H9 (cell line): ENCODE results near the gene SLC16A6. TPM values are rescaled to one million over a fixed set of nuclear protein-coding genes. Genes with fewer than 3 reads are reported as not detected.
"Not testable (repeated sequence)": the region's sequence is repeated elsewhere in the genome, so short reads cannot be mapped to it uniquely, and the experiment has no call there.

Source experiments
- DNase-seq: peaks from one replicate; pipeline ENCODE4 v3.0.0-alpha.2; 2017
- H2AFZ ChIP-seq: one replicate; pipeline ENCODE4 v1.6.1; 2013; ENCODE audit warnings: mild to moderate bottlenecking, low read length, control low read depth, moderate library complexity
- H2AK5ac ChIP-seq: 2 replicates; pipeline ENCODE4 v1.6.1; 2013; ENCODE audit warnings: low read length, control low read depth, mixed read lengths; ENCODE audit not compliant: insufficient read length
- H2BK120ac ChIP-seq: one replicate; pipeline ENCODE4 v1.6.1; 2013; ENCODE audit warnings: low read depth, mild to moderate bottlenecking, low read length, control low read depth, inconsistent platforms; ENCODE audit not compliant: poor library complexity, severe bottlenecking
- H2BK12ac ChIP-seq: 2 replicates; pipeline ENCODE4 v1.6.1; 2013; ENCODE audit warnings: low read length, control low read depth, mixed read lengths, low read depth; ENCODE audit not compliant: insufficient read length
- H2BK15ac ChIP-seq: 2 replicates; pipeline ENCODE4 v1.6.1; 2013; ENCODE audit warnings: low read depth, low read length, control low read depth
- H2BK20ac ChIP-seq: one replicate; pipeline ENCODE4 v1.6.1; 2013; ENCODE audit warnings: low read depth, mild to moderate bottlenecking, low read length, control low read depth, inconsistent platforms; ENCODE audit not compliant: poor library complexity, severe bottlenecking
- H2BK5ac ChIP-seq: 2 replicates; pipeline ENCODE4 v1.6.1; 2013; ENCODE audit warnings: low read length, control low read depth, mixed read lengths; ENCODE audit not compliant: insufficient read length
- H3K14ac ChIP-seq: 2 replicates; pipeline ENCODE4 v1.6.1; 2013; ENCODE audit warnings: low read length, control low read depth; ENCODE audit not compliant: insufficient read depth
- H3K18ac ChIP-seq: 2 replicates; pipeline ENCODE4 v1.6.1; 2013; ENCODE audit warnings: low read depth, mild to moderate bottlenecking, mixed read lengths, low read length, control low read depth; ENCODE audit not compliant: insufficient read length
- H3K23ac ChIP-seq: 2 replicates; pipeline ENCODE4 v1.6.1; 2013; ENCODE audit warnings: low read length, control low read depth, mixed read lengths, low read depth; ENCODE audit not compliant: insufficient read length
- H3K23me2 ChIP-seq: 2 replicates; pipeline ENCODE4 v1.6.1; 2013; ENCODE audit warnings: low read depth, mild to moderate bottlenecking, mixed read lengths, low read length, control low read depth; ENCODE audit not compliant: insufficient read length, poor library complexity, severe bottlenecking
- H3K27ac ChIP-seq: 2 replicates; pipeline ENCODE4 v1.5.1; 2013; ENCODE audit warnings: low read length, control low read depth, mixed read lengths, low read depth; ENCODE audit not compliant: insufficient read length
- H3K27me3 ChIP-seq: 2 replicates; pipeline ENCODE4 v1.6.1; 2013; ENCODE audit warnings: low read length, control low read depth, inconsistent platforms; ENCODE audit not compliant: insufficient read depth
- H3K4ac ChIP-seq: 2 replicates; pipeline ENCODE4 v1.6.1; 2013; ENCODE audit warnings: low read depth, mild to moderate bottlenecking, control low read depth, inconsistent platforms, low read length, moderate library complexity
- H3K4me1 ChIP-seq: 2 replicates; pipeline ENCODE4 v1.6.1; 2013; ENCODE audit warnings: low read length, control low read depth, inconsistent platforms; ENCODE audit not compliant: insufficient read depth
- H3K4me2 ChIP-seq: 2 replicates; pipeline ENCODE4 v1.6.1; 2013; ENCODE audit warnings: low read length, control low read depth, mixed read lengths; ENCODE audit not compliant: insufficient read length, insufficient read depth
- H3K56ac ChIP-seq: 2 replicates; pipeline ENCODE4 v1.6.1; 2013; ENCODE audit warnings: low read depth, mild to moderate bottlenecking, mixed read lengths, low read length, control low read depth; ENCODE audit not compliant: insufficient read length
- H3K79me1 ChIP-seq: 2 replicates; pipeline ENCODE4 v1.6.1; 2013; ENCODE audit warnings: low read depth, mild to moderate bottlenecking, moderate library complexity, low read length, control low read depth, inconsistent platforms; ENCODE audit not compliant: insufficient read depth, poor library complexity, severe bottlenecking
- H3K79me2 ChIP-seq: 2 replicates; pipeline ENCODE4 v1.6.1; 2013; ENCODE audit warnings: low read length, control low read depth, inconsistent platforms; ENCODE audit not compliant: insufficient read depth
- H3K9ac ChIP-seq: 2 replicates; pipeline ENCODE4 v1.6.1; 2013; ENCODE audit warnings: low read length, control low read depth, mixed read lengths; ENCODE audit not compliant: insufficient read length; ENCODE audit errors: extremely low read depth
- H3K9me3 ChIP-seq: one replicate; pipeline ENCODE4 v1.6.1; 2013; ENCODE audit warnings: low read depth, low read length, inconsistent platforms; ENCODE audit not compliant: control insufficient read depth
- H3T11ph ChIP-seq: one replicate; pipeline ENCODE4 v1.6.1; 2013; ENCODE audit warnings: mild to moderate bottlenecking, low read length, control low read depth, inconsistent platforms
- H4K20me1 ChIP-seq: one replicate; pipeline ENCODE4 v1.6.1; 2013; ENCODE audit not compliant: control insufficient read depth, insufficient read length, insufficient read depth
- H4K5ac ChIP-seq: 2 replicates; pipeline ENCODE4 v1.6.1; 2013; ENCODE audit warnings: low read depth, mild to moderate bottlenecking, mixed read lengths, low read length, control low read depth; ENCODE audit not compliant: insufficient read length
- H4K8ac ChIP-seq: replicated peaks from 2 replicates; pipeline ENCODE4 v1.6.1; 2013; ENCODE audit warnings: low read length, control low read depth, mixed read lengths, low read depth; ENCODE audit not compliant: insufficient read length
- H4K91ac ChIP-seq: 2 replicates; pipeline ENCODE4 v1.6.1; 2013; ENCODE audit warnings: low read depth, mild to moderate bottlenecking, moderate library complexity, mixed read lengths, low read length, control low read depth; ENCODE audit not compliant: insufficient read length
- H3K27ac Mint-ChIP-seq, 3 experiments: 2 replicates in 2 of 3; 3 replicates in 1 of 3; pipeline ENCODE4 v1.8.0; 2020 to 2021; ENCODE audit warnings: mixed read lengths in 3 of 3, mild to moderate bottlenecking in 1 of 3, moderate library complexity in 1 of 3
- H3K27me3 Mint-ChIP-seq: 2 replicates; pipeline ENCODE4 v1.8.0; 2021; ENCODE audit warnings: low read depth, mild to moderate bottlenecking, moderate library complexity, mixed read lengths
- H3K36me3 Mint-ChIP-seq, 3 experiments: 2 replicates in 2 of 3; 3 replicates in 1 of 3; pipeline ENCODE4 v1.8.0; 2020 to 2021; ENCODE audit warnings: low read depth in 3 of 3, mixed read lengths in 3 of 3; ENCODE audit not compliant: insufficient read depth in 1 of 3
- H3K4me1 Mint-ChIP-seq, 2 experiments: 2 replicates each; pipeline ENCODE4 v1.8.0; 2020; ENCODE audit warnings: mixed read lengths in 2 of 2
- H3K4me3 Mint-ChIP-seq, 2 experiments: 2 replicates in 1 of 2; 3 replicates in 1 of 2; pipeline ENCODE4 v1.8.0; 2020 to 2021; ENCODE audit warnings: mild to moderate bottlenecking in 2 of 2, mixed read lengths in 2 of 2, moderate library complexity in 1 of 2
- H3K9me3 Mint-ChIP-seq, 2 experiments: 2 replicates in 1 of 2; 3 replicates in 1 of 2; pipeline ENCODE4 v1.8.0; 2020; ENCODE audit warnings: mild to moderate bottlenecking in 2 of 2, mixed read lengths in 2 of 2, moderate library complexity in 1 of 2
- CTCF ChIP-seq: fragments of 200-600 bp; sonication (generic); conservative IDR thresholded peaks from 3 replicates; pipeline ENCODE4 v1.8.0; 2021; ENCODE audit warnings: antibody characterized with exemption, mild to moderate bottlenecking
- WGBS: extraction: QIAGEN DNeasy Blood & Tissue Kit; methylation state at CpG from one replicate; pipeline ENCODE4 v1.1.7; 2013; ENCODE audit warnings: missing lambda C conversion rate, low lambda C conversion rate, mixed read lengths; ENCODE audit not compliant: insufficient read length; ENCODE audit errors: extremely low coverage; 5-methylcytosine and 5-hydroxymethylcytosine counted together
- total RNA-seq: library from RNA; stranded (reverse); gene quantifications from 2 replicates; pipeline ENCODE4 v1.2.1, GENCODE V29; 2021

Gene SLC16A6
- total RNA-seq, 1 experiment from 2014 or later = 0.33 TPM

DNA sequence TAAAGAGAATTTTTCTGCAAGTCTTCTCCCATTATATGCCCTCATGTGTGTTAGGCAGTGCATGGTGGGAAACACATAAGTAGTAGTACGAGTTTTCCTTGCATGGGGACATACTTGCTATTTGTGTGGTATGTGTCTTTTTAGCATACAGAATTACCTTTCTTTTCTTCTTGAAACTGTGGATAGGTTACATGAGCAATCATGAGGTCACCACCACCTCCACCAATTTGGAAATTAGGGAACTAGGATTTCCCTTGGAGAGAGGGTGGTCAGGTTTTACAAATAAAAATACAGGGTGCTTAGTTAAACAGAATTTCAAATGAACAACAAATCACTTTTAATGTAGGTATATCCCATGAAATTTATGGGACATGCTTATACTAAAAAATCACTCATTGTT lies 59.4 kb downstream of the SLC16A6 start:
- Histone ChIP-seq H3K27me3 (no peaks in the 10 kb centered on the region), H3K23ac (no peak overlapping the region), H3K9ac (no peak overlapping the region), H3K18ac (no peak overlapping the region), H3K9me3 (no peaks in the 10 kb centered on the region), H3K14ac (no peak overlapping the region), H3K4ac (no peak overlapping the region), H2AK5ac (no peak overlapping the region), H4K5ac (no peak overlapping the region), H2BK5ac (no peak overlapping the region), H3K23me2 (no peaks in the 10 kb centered on the region), H3K4me2 (no peak overlapping the region), H2BK120ac (no peak overlapping the region), H2BK12ac (no peak overlapping the region), H3T11ph (no peak overlapping the region), H3K27ac (no peak overlapping the region), H3K56ac (no peak overlapping the region), H2BK15ac (no peak overlapping the region), H3K79me1 (no peaks in the 10 kb centered on the region), H4K8ac (no peak overlapping the region), H4K91ac (no peak overlapping the region), H4K20me1 (no peaks in the 10 kb centered on the region), H2BK20ac (no peak overlapping the region), H3K79me2 (no peaks in the 10 kb centered on the region), H3K4me1 (no peaks in the 10 kb centered on the region), H2AFZ (no peak overlapping the region)
- H3K27ac Mint-ChIP-seq = no peak overlapping the region
- no peak for TF ChIP-seq CTCF
- peaks cover 1 to 4% (median 2%) of the 10 kb centered on the region in 3 experiments; a peak in 4 of 7 replicates for H3K36me3 Mint-ChIP-seq
- WGBS = no CpG with 5 or more reads among the region's 1 CpG
- H3K4me1 Mint-ChIP-seq = peaks cover 0 to 4% of the 10 kb centered on the region in 2 experiments; a peak in 2 of 4 replicates
- no peak overlapping the region for H3K4me3 Mint-ChIP-seq
- DNase-seq = no peak
- H3K27me3 Mint-ChIP-seq = no peaks in the 10 kb centered on the region
- no peaks in the 10 kb centered on the region for H3K9me3 Mint-ChIP-seq

DNA sequence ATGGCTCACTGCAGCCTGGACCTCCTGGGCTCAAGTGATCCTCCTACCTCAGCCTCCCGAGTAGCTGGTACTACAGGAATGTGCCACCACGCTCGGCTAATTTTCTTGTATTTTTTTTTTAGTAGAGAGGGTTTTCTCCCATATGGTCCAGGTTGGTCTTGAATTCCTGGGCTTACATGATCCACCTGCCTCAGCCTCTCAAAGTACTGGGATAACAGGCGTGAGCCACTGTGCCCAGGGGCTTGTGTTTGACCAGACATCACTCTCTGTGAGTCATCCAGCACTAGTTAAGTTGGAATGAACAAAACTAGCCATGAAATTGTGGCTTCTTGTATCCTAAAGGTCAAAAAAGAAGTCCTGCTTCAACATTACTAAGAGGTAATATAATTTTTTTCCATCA lies 59.8 kb downstream of the SLC16A6 start:
- not testable (repeated sequence) for H3K4me3 Mint-ChIP-seq, H3K27me3 Mint-ChIP-seq, H3K27me3 ChIP-seq, H3K79me1 ChIP-seq, H3K4me1 Mint-ChIP-seq, H2AFZ ChIP-seq, H3K4me1 ChIP-seq, H4K91ac ChIP-seq, H3K56ac ChIP-seq, H3K9ac ChIP-seq, H3K4me2 ChIP-seq, H2BK120ac ChIP-seq, H3K27ac ChIP-seq, H2BK5ac ChIP-seq, H3T11ph ChIP-seq, H3K27ac Mint-ChIP-seq, H2AK5ac ChIP-seq, H3K9me3 Mint-ChIP-seq, H4K20me1 ChIP-seq, H4K5ac ChIP-seq, H2BK20ac ChIP-seq, DNase-seq, H3K79me2 ChIP-seq, H3K23me2 ChIP-seq, H4K8ac ChIP-seq, H3K23ac ChIP-seq, H3K9me3 ChIP-seq, H3K36me3 Mint-ChIP-seq, H3K14ac ChIP-seq, H3K4ac ChIP-seq, H3K18ac ChIP-seq, H2BK12ac ChIP-seq, H2BK15ac ChIP-seq
- WGBS = no CpG with 5 or more reads among the region's 4 CpGs
